ENCODE results near the gene VWA5B1. TPM values are rescaled to one million over a fixed set of nuclear protein-coding genes. Genes with fewer than 3 reads are reported as not detected.

The VWA5B1 gene
- total RNA-seq, 1 donor from 2014 or later: not detected

DNA sequence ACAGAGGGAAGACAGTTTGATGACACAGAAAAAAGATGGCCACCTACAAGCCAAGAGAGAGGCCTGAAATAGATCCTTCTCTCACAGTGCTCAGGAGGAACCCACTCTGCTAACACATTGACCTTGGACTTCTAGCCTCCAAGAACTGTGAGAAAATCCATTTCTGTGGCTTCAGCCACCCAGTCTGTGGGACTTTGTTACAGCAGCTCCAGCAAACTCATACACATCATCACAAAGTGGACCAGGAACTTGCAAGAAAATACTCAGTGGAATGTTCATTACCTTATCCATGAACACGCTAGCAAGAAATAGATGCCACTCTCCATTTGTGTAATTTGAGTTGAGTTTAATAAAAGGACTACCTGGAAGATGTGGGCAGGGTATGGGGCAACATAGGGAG lies 38.1 kb upstream of the VWA5B1 start:
- CTCF ChIA-PET: no interaction called here
- H3K9me3 Mint-ChIP-seq: no peaks in the 10 kb centered on the region
- no peak for ATAC-seq (ENCODE audit: low read depth)
- H3K27me3 Mint-ChIP-seq: peaks cover 19% of the 10 kb centered on the region
- no peak overlapping the region for H3K27ac Mint-ChIP-seq
- no peaks in the 10 kb centered on the region for H3K36me3 Mint-ChIP-seq (ENCODE audit: low read depth)
- no peak for DNase-seq
- TF ChIP-seq CTCF (IDR thresholded peaks at IDR 0.05): no peak
- POLR2A ChIA-PET: no interaction called here
- no peak overlapping the region for H3K4me3 Mint-ChIP-seq
- H3K4me1 Mint-ChIP-seq: no peaks in the 10 kb centered on the region
- intact Hi-C loops (cut with micrococcal nuclease): no loop called here

DNA sequence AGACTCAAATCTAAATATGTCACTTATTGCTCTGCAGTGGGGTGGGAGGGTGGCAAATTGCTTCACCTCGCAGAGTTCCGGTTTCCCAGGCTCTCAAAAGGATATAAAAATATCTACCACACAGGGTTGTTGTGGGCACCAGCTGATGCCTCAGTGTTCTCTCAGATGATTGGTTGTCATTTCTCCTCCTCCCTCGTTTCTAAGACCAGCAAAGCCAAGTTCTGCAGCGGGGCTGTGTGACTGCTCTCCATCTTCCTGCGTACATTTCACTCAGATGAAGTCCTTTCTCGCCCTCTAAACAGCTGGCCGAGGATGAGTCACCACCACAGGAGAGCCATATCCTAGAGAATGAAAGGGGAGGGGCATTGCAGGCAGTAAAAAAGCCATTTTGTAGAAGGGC lies 35.0 kb upstream of the VWA5B1 start:
- no peak overlapping the region for H3K4me3 Mint-ChIP-seq
- no peak for DNase-seq
- POLR2A ChIA-PET: no interaction called here
- ATAC-seq (ENCODE audit: low read depth): no peak
- no peaks in the 10 kb centered on the region for H3K9me3 Mint-ChIP-seq
- H3K4me1 Mint-ChIP-seq: no peaks in the 10 kb centered on the region
- intact Hi-C loops (cut with micrococcal nuclease): no loop called here
- no peak overlapping the region for H3K27ac Mint-ChIP-seq
- H3K36me3 Mint-ChIP-seq (ENCODE audit: low read depth): no peaks in the 10 kb centered on the region
- no peak for TF ChIP-seq CTCF (IDR thresholded peaks at IDR 0.05)
- H3K27me3 Mint-ChIP-seq: peaks cover 29% of the 10 kb centered on the region
- CTCF ChIA-PET: no interaction called here

GRCh38 chr1:20259646-20260045 lies 31.0 kb upstream of the VWA5B1 start:
- ATAC-seq (ENCODE audit: low read depth) (no peak), DNase-seq (no peak)
- H3K36me3 Mint-ChIP-seq (ENCODE audit: low read depth): no peaks in the 10 kb centered on the region
- TF ChIP-seq CTCF (IDR thresholded peaks at IDR 0.05): no peak
- H3K9me3 Mint-ChIP-seq: no peaks in the 10 kb centered on the region
- intact Hi-C loops (cut with micrococcal nuclease): no loop called here
- no peak overlapping the region for H3K27ac Mint-ChIP-seq
- CTCF ChIA-PET: no interaction called here
- no peaks in the 10 kb centered on the region for H3K4me1 Mint-ChIP-seq
- no peak overlapping the region for H3K4me3 Mint-ChIP-seq
- peaks cover 29% of the 10 kb centered on the region for H3K27me3 Mint-ChIP-seq
- POLR2A ChIA-PET: no interaction called here

- no peaks in the 10 kb centered on the region for H3K4me1 Mint-ChIP-seq
- no peak overlapping the region for H3K4me3 Mint-ChIP-seq
- ChIA-PET POLR2A (no interaction called here), CTCF (no interaction called here)
- peaks cover 26% of the 10 kb centered on the region for H3K27me3 Mint-ChIP-seq
- DNase-seq: no peak
- H3K36me3 Mint-ChIP-seq (ENCODE audit: low read depth): no peaks in the 10 kb centered on the region
- no peak overlapping the region for H3K27ac Mint-ChIP-seq
- intact Hi-C loops (cut with micrococcal nuclease): no loop called here
- no peaks in the 10 kb centered on the region for H3K9me3 Mint-ChIP-seq
- ATAC-seq (ENCODE audit: low read depth): no peak
- TF ChIP-seq CTCF (IDR thresholded peaks at IDR 0.05): no peak
Measured at GRCh38 chr1:20261095-20261494, 29.6 kb upstream of the VWA5B1 start.

GRCh38 chr1:20262810-20263534 lies 27.7 kb upstream of the VWA5B1 start:
- Mint-ChIP-seq H3K27me3 (peaks cover 24% of the 10 kb centered on the region), H3K27ac (no peak overlapping the region), H3K36me3 (ENCODE audit: low read depth) (no peaks in the 10 kb centered on the region), H3K4me1 (no peaks in the 10 kb centered on the region), H3K4me3 (no peak overlapping the region), H3K9me3 (no peaks in the 10 kb centered on the region)
- ChIA-PET CTCF (no interaction called here), POLR2A (no interaction called here)
- intact Hi-C loops (cut with micrococcal nuclease): no loop called here
- TF ChIP-seq CTCF (IDR thresholded peaks at IDR 0.05): no peak
- DNase-seq (no peak), ATAC-seq (ENCODE audit: low read depth) (no peak)

Measured in activated B cell treated with CpG ODN at 0.5 μM for 24 hours (primary cell).